ENCODE measurements around the gene IDS. TPM values are rescaled to one million over a fixed set of nuclear protein-coding genes. Genes with fewer than 3 reads are reported as not detected.
"Not testable (repeated sequence)": the region's sequence is repeated elsewhere in the genome, so short reads cannot be mapped to it uniquely, and the experiment has no call there.

IDS gene
- total RNA-seq, 1 donor from 2014 or later = 113 TPM

DNA sequence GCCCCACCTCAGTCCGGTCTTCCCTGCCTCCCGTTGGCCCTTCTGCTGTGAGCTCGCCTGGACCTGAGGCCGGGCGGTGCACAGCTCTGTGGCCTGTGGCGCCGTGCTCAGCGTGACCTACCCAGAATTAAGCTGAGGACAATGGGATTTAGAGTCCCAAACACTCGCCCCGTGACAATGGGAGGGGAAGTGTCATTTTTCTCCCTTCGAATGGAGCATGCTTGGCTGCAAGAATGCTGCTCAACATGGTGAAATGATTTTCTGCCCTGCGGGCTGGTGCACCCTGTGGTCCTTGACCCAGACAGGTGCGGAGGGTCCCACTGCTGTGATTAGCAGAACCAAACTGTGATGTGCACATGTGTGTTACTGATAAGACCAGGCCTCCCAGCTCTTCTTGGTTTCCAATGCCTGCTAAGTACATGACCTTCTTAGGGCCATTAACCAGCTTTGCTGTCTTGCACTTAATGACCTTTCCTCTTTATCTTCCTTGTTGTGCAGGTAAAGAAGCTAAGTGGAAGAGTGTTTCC lies 36.5 kb upstream of the IDS start:
- no peak for ATAC-seq
- Histone ChIP-seq H3K36me3 (no peaks in the 10 kb centered on the region), H3K4me3 (peak overlapping the region; percentile 65), H3K4me1 (peaks cover 3% of the 10 kb centered on the region), H3K27ac (peak overlapping the region; percentile 91), H3K9me3 (no peaks in the 10 kb centered on the region), H3K27me3 (no peaks in the 10 kb centered on the region)
- TF ChIP-seq, protein P1, sequence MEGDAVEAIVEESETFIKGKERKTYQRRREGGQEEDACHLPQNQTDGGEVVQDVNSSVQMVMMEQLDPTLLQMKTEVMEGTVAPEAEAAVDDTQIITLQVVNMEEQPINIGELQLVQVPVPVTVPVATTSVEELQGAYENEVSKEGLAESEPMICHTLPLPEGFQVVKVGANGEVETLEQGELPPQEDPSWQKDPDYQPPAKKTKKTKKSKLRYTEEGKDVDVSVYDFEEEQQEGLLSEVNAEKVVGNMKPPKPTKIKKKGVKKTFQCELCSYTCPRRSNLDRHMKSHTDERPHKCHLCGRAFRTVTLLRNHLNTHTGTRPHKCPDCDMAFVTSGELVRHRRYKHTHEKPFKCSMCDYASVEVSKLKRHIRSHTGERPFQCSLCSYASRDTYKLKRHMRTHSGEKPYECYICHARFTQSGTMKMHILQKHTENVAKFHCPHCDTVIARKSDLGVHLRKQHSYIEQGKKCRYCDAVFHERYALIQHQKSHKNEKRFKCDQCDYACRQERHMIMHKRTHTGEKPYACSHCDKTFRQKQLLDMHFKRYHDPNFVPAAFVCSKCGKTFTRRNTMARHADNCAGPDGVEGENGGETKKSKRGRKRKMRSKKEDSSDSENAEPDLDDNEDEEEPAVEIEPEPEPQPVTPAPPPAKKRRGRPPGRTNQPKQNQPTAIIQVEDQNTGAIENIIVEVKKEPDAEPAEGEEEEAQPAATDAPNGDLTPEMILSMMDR (IDR thresholded peaks at IDR 0.05) = no peak
- intact Hi-C loops (cut with DNase I) = no loop called here
- DNase-seq = no peak

DNA sequence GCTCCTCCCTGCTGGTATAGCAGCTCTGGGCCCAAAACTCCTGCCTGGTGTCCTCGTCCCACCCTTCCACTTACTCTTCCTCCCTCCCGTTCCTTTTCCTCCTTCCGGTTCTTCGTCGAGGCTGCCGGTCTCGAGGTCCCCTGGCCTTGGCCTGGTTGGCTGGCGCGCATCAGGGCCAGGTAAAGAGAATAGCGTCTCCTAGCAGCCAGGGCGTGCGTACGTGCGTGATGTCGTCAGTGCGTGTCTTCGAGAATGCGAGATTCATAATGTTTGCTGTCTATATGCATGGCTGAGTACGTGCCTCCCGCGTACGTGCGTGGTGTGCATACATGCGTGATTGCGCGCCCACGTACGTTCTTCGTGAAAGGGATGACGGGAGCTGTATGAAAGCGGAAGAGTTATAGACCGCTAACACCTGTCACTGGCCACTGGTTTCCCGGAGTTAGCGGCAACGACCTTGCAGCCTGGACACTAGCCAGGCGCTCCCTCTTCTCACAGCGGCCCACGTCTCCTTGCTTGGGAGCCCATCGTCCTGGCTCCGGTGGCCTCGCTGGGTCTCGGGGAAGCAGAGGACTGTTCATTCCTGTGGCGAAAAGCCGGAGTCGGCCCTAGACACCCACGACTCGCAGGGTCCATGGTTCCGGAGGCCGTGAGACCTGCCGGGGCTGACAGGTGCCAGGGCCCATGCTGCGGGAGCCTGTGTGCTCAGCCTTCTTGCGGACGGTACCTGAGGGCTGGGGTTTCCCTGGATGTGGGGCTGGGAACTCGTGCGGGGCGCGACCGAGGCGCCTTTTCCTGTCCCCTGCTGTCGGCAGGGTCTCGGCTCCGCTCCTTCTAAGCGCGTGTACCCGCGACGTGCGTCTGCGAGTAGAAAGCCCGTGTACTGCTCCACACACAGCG lies 35.8 kb upstream of the IDS start, which contains the start of gene EOLA1:
Gene EOLA1, plus strand, starts transcription at position 392 of the 900 bp plus-strand sequence. CDS start 4,619 bp downstream, outside the sequence.
- Histone ChIP-seq H3K27me3 (no peaks in the 10 kb centered on the region), H3K9me3 (no peaks in the 10 kb centered on the region), H3K27ac (peak within 1 kb of the TSS; percentile 91), H3K4me3 (peak within 1 kb of the TSS; percentile 65), H3K36me3 (no peaks in the 10 kb centered on the region), H3K4me1 (peaks cover 3% of the 10 kb centered on the region)
- DNase-seq (peak; percentile 93), ATAC-seq (peak; percentile 70)
- intact Hi-C loops (cut with DNase I) = no loop called here
- TF ChIP-seq, protein P1 (IDR thresholded peaks at IDR 0.05) = no peak

DNA sequence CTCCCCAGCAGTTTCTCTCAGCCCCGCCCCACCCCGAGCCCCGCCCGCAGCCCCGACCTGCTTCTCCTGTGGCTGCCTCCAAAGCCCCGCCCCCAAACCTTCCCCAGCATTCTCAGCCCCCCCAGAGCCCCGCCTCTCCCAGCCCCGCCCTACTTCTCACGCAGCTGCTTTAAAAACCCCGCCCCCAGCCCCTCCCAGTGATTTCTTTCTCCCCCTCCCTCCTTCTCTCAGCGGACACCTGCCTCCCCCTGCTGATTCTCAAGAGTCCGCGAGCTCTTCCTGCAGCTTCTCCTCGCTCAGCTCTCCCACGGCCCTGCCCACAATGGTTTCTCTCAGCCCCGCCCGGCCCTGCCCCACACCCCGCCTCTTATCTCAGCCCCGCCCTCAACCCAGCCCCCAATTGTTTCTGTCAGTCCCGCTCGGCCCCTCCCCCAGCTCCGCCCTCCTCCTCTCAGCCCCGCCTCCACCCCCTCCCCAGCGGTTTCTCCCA lies 35.1 kb upstream of the IDS start:
- Histone ChIP-seq H3K4me1 (peaks cover 3% of the 10 kb centered on the region), H3K4me3 (peak overlapping the region; percentile 65), H3K36me3 (no peaks in the 10 kb centered on the region), H3K27ac (peak overlapping the region; percentile 91), H3K27me3 (no peaks in the 10 kb centered on the region), H3K9me3 (no peaks in the 10 kb centered on the region)
- intact Hi-C loops (cut with DNase I) = no loop called here
- peak; percentile 95 for DNase-seq
- TF ChIP-seq, protein P1 (IDR thresholded peaks at IDR 0.05) = no peak
- ATAC-seq = peak; percentile 80

DNA sequence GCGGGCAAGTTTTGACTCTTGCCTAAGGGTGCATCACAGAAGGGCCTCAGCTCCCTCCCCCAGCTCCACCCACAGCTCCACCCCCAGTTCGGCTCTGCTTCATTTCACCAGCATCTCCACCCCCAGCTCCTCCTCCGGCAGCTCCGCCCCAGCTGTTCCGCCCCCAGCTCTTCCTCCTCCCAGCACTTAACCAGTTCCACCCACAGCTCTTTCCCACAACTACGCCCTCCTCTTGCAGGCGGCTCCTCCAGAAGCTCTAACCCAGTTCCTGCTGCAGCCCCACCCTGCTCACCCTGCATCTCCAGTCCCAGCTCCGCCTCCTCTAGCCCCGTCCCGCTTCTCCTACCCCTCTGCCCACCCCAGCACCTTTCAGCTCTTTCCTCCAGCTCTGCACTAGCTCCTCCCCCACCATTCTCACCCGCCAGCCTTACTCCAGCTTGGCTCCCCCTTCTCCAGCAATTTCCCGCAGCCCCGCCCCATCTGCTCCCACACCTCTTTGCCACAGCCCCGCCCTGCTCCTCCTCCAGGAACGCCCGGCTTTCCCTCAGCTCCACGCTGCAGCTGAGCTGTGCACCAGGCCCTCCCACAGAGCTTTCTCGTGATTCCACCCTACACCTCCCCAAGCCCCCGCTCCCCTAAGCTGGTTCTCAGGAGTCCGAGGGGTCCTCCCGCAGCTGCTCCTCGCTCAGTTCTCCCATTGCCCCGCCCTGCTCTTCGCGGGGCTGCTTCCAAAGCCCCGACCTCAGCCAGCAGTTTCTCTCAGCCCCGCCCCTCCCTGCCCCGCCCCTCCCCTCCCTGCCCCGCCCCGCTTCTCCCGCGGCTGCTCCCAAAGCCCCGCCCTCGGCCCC lies 34.4 kb upstream of the IDS start:
- intact Hi-C loops (cut with DNase I) = no loop called here

GRCh38 chrX:149537474-149537873 lies 32.4 kb upstream of the IDS start:
- H3K27ac ChIP-seq; intact Hi-C loops (cut with DNase I); DNase-seq; H3K9me3 ChIP-seq; H3K27me3 ChIP-seq; H3K4me1 ChIP-seq; H3K4me3 ChIP-seq; H3K36me3 ChIP-seq; ATAC-seq: not testable (repeated sequence)

More for the DNA sequence above, 34.4 kb upstream of the IDS start:
- peaks cover 3% of the 10 kb centered on the region for H3K4me1 ChIP-seq
- H3K9me3 ChIP-seq = no peaks in the 10 kb centered on the region
- DNase-seq (peak; percentile 94), ATAC-seq (peak; percentile 76)
- no peaks in the 10 kb centered on the region for H3K36me3 ChIP-seq
- H3K27ac ChIP-seq = peak overlapping the region; percentile 55
- H3K27me3 ChIP-seq = no peaks in the 10 kb centered on the region
- H3K4me3 ChIP-seq = peak overlapping the region; percentile 47
- TF ChIP-seq, protein P1 (IDR thresholded peaks at IDR 0.05) = no peak

DNA sequence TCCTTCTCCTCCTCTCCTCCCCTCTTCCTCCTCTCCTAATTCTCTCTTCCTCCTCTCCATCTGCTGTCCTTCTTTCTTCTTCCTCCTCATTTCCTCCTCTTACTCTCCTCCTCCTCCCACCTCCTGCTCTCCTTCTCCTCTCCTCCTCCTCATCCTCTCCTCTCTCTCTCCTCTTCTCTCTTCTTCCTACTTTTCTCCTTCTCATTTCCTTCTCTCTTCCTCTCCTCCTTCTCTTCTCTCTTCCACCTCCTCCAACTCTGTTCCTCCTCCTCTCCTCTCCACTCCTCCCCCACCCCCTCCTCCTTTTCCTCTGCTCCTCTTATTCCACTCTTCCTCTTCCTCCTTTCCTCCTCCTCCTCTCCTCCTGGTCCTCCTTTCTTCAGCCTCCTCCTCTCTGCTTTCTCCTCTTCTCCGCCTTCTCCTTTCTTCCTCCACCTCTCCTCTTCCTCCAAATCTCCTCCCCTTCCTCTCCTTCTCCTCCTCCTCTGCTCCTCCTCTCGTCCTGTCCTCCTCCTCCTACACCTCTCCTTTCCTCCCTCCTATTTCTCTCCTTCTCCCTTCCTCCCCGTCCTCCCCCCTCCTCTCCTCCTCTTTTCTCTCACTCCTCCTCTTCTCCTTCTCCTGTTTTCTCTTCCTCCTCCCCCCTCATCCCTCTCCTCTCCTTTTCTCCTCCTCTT lies 30.0 kb upstream of the IDS start:
- ATAC-seq; H3K4me1 ChIP-seq; H3K4me3 ChIP-seq; H3K27ac ChIP-seq; DNase-seq; H3K36me3 ChIP-seq; H3K27me3 ChIP-seq; H3K9me3 ChIP-seq; intact Hi-C loops (cut with DNase I): not testable (repeated sequence)

- H3K36me3 ChIP-seq; H3K27me3 ChIP-seq; DNase-seq; H3K4me3 ChIP-seq; H3K27ac ChIP-seq; intact Hi-C loops (cut with DNase I); H3K4me1 ChIP-seq; H3K9me3 ChIP-seq; ATAC-seq: not testable (repeated sequence)
Measured at GRCh38 chrX:149533999-149534398, 28.9 kb upstream of the IDS start.

DNA sequence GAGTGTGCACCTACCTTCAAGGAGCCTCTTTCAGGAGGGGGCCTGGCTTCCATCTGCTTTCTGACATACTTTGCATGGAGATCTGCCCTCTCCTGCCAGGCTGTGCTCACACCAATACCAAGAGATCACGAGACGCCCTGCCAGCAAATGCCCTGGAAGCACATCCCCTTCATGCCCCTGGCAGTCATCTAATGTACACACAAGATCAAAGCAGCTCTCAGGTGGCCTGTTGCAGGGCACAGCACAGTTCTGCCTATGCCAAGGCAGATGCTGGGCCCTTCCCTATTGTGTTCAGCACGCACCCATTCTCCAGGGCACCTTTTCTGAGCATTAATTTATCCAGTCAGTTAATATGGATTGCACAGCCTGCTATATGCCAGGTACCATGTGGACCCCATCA lies 27.8 kb upstream of the IDS start:
- intact Hi-C loops (cut with DNase I); H3K4me1 ChIP-seq; H3K4me3 ChIP-seq; ATAC-seq; H3K9me3 ChIP-seq; H3K27ac ChIP-seq; DNase-seq; H3K27me3 ChIP-seq; H3K36me3 ChIP-seq: not testable (repeated sequence)

Measured in upper lobe of right lung (tissue), 1 donor.